Liver (tissue), 9 donors: Measurements from ENCODE around the gene ATXN1. TPM values are rescaled to one million over a fixed set of nuclear protein-coding genes. Genes with fewer than 3 reads are reported as not detected.

Source experiments
- DNase-seq: peaks from one replicate; pipeline ENCODE4 v3.0.0-alpha.2; 2017; ENCODE audit warnings: low spot score
- H3K27ac ChIP-seq, 2 donors: one replicate each; pipeline ENCODE4 v1.7.0; 2013; ENCODE audit warnings: inconsistent platforms in 2 of 2, low read length in 2 of 2, control low read depth in 1 of 2, low read depth in 1 of 2, mild to moderate bottlenecking in 1 of 2
- H3K27me3 ChIP-seq, 4 donors: one replicate each; pipeline versions ENCODE4 v1.6.1 to v1.7.0; 2013; ENCODE audit warnings: low read length in 3 of 4, inconsistent platforms in 1 of 4, mild to moderate bottlenecking in 1 of 4, moderate library complexity in 1 of 4; ENCODE audit not compliant: control insufficient read depth in 4 of 4, insufficient read depth in 4 of 4
- H3K36me3 ChIP-seq, 4 donors: one replicate each; pipeline versions ENCODE4 v1.6.1 to v1.7.0; 2013; ENCODE audit warnings: low read length in 3 of 4, mild to moderate bottlenecking in 3 of 4, low read depth in 1 of 4, moderate library complexity in 1 of 4; ENCODE audit not compliant: control insufficient read depth in 4 of 4, insufficient read depth in 3 of 4
- H3K4me1 ChIP-seq, 4 donors: one replicate each; pipeline versions ENCODE4 v1.6.1 to v1.7.0; 2013; ENCODE audit warnings: low read length in 3 of 4, mild to moderate bottlenecking in 3 of 4, moderate library complexity in 1 of 4; ENCODE audit not compliant: control insufficient read depth in 4 of 4, insufficient read depth in 4 of 4
- H3K4me3 ChIP-seq, 3 donors: one replicate each; pipeline versions ENCODE4 v1.6.1 to v1.7.0; 2013; ENCODE audit warnings: low read length in 3 of 3, control low read depth in 1 of 3, low read depth in 1 of 3, mild to moderate bottlenecking in 1 of 3
- H3K9ac ChIP-seq, 2 donors: one replicate each; pipeline ENCODE4 v1.7.0; 2013; ENCODE audit warnings: low read length in 2 of 2, mild to moderate bottlenecking in 2 of 2, moderate library complexity in 2 of 2, control low read depth in 1 of 2, low read depth in 1 of 2
- H3K9me3 ChIP-seq, 4 donors: one replicate each; pipeline versions ENCODE4 v1.6.1 to v1.7.0; 2013; ENCODE audit warnings: low read length in 3 of 4; ENCODE audit not compliant: control insufficient read depth in 4 of 4
- EGR1 ChIP-seq, 2 donors: IDR thresholded peaks; 2 replicates each; pipeline ENCODE4 v1.6.1; 2016 to 2018; ENCODE audit warnings: antibody characterized with exemption in 2 of 2, low read depth in 2 of 2
- FOXA1 ChIP-seq: IDR thresholded peaks from 2 replicates; pipeline ENCODE4 v1.6.1; 2016; ENCODE audit warnings: antibody characterized with exemption
- FOXA2 ChIP-seq: IDR thresholded peaks from 2 replicates; pipeline ENCODE4 v1.6.1; 2016; ENCODE audit warnings: antibody characterized with exemption
- GABPA ChIP-seq, 2 donors: IDR thresholded peaks in 1 of 2; conservative IDR thresholded peaks in 1 of 2; 2 replicates each; pipeline ENCODE4 v1.6.1; 2016; ENCODE audit warnings: antibody characterized with exemption in 2 of 2, mild to moderate bottlenecking in 1 of 2, moderate library complexity in 1 of 2
- HNF4A ChIP-seq, 2 donors: conservative IDR thresholded peaks; 2 replicates each; pipeline ENCODE4 v1.6.1; 2016; ENCODE audit warnings: antibody characterized with exemption in 2 of 2, mild to moderate bottlenecking in 2 of 2
- HNF4G ChIP-seq: IDR thresholded peaks from 2 replicates; pipeline ENCODE4 v1.6.1; 2016; ENCODE audit warnings: antibody characterized with exemption
- JUND ChIP-seq, 2 donors: IDR thresholded peaks; 2 replicates each; pipeline ENCODE4 v1.6.1; 2016; ENCODE audit warnings: antibody characterized with exemption in 2 of 2
- NR2F2 ChIP-seq: IDR thresholded peaks from 2 replicates; pipeline ENCODE4 v1.6.1; 2016; ENCODE audit warnings: antibody characterized with exemption
- RAD21 ChIP-seq, 2 donors: IDR thresholded peaks; 2 replicates each; pipeline ENCODE4 v1.6.1; 2016; ENCODE audit warnings: antibody characterized with exemption in 2 of 2, mild to moderate bottlenecking in 2 of 2
- REST ChIP-seq: IDR thresholded peaks from 2 replicates; pipeline ENCODE4 v1.6.1; 2016; ENCODE audit warnings: antibody characterized with exemption, mild to moderate bottlenecking
- RXRA ChIP-seq, 2 donors: IDR thresholded peaks; 2 replicates each; pipeline ENCODE4 v1.6.1; 2017 to 2018; ENCODE audit warnings: antibody characterized with exemption in 2 of 2, mild to moderate bottlenecking in 1 of 2
- SP1 ChIP-seq: IDR thresholded peaks from 2 replicates; pipeline ENCODE4 v1.6.1; 2018; ENCODE audit warnings: antibody characterized with exemption, mild to moderate bottlenecking
- TAF1 ChIP-seq: conservative IDR thresholded peaks from 2 replicates; pipeline ENCODE4 v1.6.1; 2016; ENCODE audit warnings: antibody characterized with exemption, mild to moderate bottlenecking
- YY1 ChIP-seq: IDR thresholded peaks from 2 replicates; pipeline ENCODE4 v1.6.1; 2016; ENCODE audit warnings: antibody characterized with exemption, mild to moderate bottlenecking
- WGBS: extraction: QIAGEN DNeasy Blood & Tissue Kit; methylation state at CpG from one replicate; pipeline ENCODE4 v1.1.7; 2013; 5-methylcytosine and 5-hydroxymethylcytosine counted together
- polyA plus RNA-seq, 2 donors: library from polyadenylated mRNA; stranded (reverse) in 1 of 2; unstranded in 1 of 2; fragments of 200-250 nt in 1 of 2; fragments of >200 nt in 1 of 2; fragmentation: Nextera tagmentation in 1 of 2; extraction: Ambion mirVana in 1 of 2; gene quantifications; one replicate each; pipeline versions ENCODE4 v1.2.1 to v1.2.3, GENCODE V29; 2013 to 2015
- total RNA-seq, 2 donors: library from RNA; depleted of rRNA; stranded (reverse); fragments of >200 nt; gene quantifications; one replicate each; pipeline ENCODE4 v1.2.3, GENCODE V29; 2014
- TF ChIP-seq, protein P1 (sequence below): fragments of 150-350 bp; IDR thresholded peaks from 2 replicates; pipeline ENCODE4 v1.5.1; 2017; ENCODE audit warnings: improper control_type of control experiment, low read depth, low read length; ENCODE audit not compliant: missing input control
- TF ChIP-seq, protein P2 (sequence below): IDR thresholded peaks from 2 replicates; pipeline ENCODE4 v1.6.1; 2016; ENCODE audit warnings: antibody characterized with exemption
- TF ChIP-seq, protein P3 (sequence below): IDR thresholded peaks from 2 replicates; pipeline ENCODE4 v1.6.1; 2016; ENCODE audit warnings: antibody characterized with exemption
- donor health status: healthy.
- donor health status: healthy.
- donor health status: healthy.
- donor health status: healthy.
- donor health status: healthy.

ATXN1 gene
- total and polyA plus RNA-seq, 4 donors = 4.3 to 29.7 (median 8.2) TPM

DNA sequence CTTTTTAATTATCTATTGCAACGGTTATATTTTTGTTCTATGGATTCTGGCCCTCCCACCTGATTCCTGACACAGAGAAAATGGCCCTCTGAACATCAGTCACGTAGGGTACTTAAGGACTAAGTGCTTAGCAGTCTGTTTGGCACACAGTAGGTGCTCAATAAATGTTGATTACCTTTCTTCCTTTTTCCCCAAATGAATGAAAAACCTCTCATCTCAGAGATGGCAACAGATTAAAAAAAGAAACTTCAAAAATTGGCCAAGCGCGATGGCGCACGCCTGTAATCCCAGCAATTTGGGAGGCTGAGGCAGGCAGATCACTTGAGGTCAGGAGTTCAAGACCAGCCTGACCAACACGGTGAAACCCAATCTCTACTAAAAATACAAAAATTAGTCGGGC is 31.5 kb downstream of the ATXN1 start:
- TF ChIP-seq YY1 (no peak), FOXA2 (no peak), FOXA1 (no peak), RAD21 (IDR thresholded peaks at IDR 0.05) (no peak), HNF4A (conservative IDR thresholded peaks at IDR 0.05) (no peak), SP1 (no peak), NR2F2 (no peak), JUND (IDR thresholded peaks at IDR 0.05) (no peak), HNF4G (no peak), REST (no peak), GABPA (IDR thresholded peaks at IDR 0.05 in 1 of 2, conservative IDR thresholded peaks at IDR 0.05 in 1 of 2) (no peak), EGR1 (IDR thresholded peaks at IDR 0.05; ENCODE audit: low read depth in 2 of 2) (no peak)
- TF ChIP-seq, protein P1, sequence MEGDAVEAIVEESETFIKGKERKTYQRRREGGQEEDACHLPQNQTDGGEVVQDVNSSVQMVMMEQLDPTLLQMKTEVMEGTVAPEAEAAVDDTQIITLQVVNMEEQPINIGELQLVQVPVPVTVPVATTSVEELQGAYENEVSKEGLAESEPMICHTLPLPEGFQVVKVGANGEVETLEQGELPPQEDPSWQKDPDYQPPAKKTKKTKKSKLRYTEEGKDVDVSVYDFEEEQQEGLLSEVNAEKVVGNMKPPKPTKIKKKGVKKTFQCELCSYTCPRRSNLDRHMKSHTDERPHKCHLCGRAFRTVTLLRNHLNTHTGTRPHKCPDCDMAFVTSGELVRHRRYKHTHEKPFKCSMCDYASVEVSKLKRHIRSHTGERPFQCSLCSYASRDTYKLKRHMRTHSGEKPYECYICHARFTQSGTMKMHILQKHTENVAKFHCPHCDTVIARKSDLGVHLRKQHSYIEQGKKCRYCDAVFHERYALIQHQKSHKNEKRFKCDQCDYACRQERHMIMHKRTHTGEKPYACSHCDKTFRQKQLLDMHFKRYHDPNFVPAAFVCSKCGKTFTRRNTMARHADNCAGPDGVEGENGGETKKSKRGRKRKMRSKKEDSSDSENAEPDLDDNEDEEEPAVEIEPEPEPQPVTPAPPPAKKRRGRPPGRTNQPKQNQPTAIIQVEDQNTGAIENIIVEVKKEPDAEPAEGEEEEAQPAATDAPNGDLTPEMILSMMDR = no peak
- TF ChIP-seq, protein P2, sequence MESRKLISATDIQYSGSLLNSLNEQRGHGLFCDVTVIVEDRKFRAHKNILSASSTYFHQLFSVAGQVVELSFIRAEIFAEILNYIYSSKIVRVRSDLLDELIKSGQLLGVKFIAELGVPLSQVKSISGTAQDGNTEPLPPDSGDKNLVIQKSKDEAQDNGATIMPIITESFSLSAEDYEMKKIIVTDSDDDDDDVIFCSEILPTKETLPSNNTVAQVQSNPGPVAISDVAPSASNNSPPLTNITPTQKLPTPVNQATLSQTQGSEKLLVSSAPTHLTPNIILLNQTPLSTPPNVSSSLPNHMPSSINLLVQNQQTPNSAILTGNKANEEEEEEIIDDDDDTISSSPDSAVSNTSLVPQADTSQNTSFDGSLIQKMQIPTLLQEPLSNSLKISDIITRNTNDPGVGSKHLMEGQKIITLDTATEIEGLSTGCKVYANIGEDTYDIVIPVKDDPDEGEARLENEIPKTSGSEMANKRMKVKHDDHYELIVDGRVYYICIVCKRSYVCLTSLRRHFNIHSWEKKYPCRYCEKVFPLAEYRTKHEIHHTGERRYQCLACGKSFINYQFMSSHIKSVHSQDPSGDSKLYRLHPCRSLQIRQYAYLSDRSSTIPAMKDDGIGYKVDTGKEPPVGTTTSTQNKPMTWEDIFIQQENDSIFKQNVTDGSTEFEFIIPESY = no peak

GRCh38 chr6:16729183-16729691 is 32.0 kb downstream of the ATXN1 start:
- H3K4me1 ChIP-seq = peaks cover 3 to 37% (median 10%) of the 10 kb centered on the region in 4 donors
- no peaks in the 10 kb centered on the region for H3K9me3 ChIP-seq
- no peak for DNase-seq
- H3K27ac ChIP-seq = no peak overlapping the region
- H3K4me3 ChIP-seq = no peak overlapping the region
- peaks cover 0 to 6% (median 0%) of the 10 kb centered on the region in 4 donors for H3K36me3 ChIP-seq
- no peak overlapping the region for H3K9ac ChIP-seq
- 61% methylated on average over 7 of the region's 7 CpGs for WGBS
- no peaks in the 10 kb centered on the region for H3K27me3 ChIP-seq
- no peak for TF ChIP-seq GABPA (IDR thresholded peaks at IDR 0.05 in 1 of 2, conservative IDR thresholded peaks at IDR 0.05 in 1 of 2)
- no peak for TF ChIP-seq FOXA1
- no peak for TF ChIP-seq RXRA (IDR thresholded peaks at IDR 0.05)
- no peak for TF ChIP-seq EGR1 (IDR thresholded peaks at IDR 0.05; ENCODE audit: low read depth in 2 of 2)
- no peak for TF ChIP-seq HNF4A (conservative IDR thresholded peaks at IDR 0.05)
- TF ChIP-seq JUND (IDR thresholded peaks at IDR 0.05) = no peak
- no peak for TF ChIP-seq FOXA2
- TF ChIP-seq, protein P1 = no peak
- TF ChIP-seq HNF4G = no peak
- TF ChIP-seq RAD21 (IDR thresholded peaks at IDR 0.05) = no peak
- TF ChIP-seq, protein P3, sequence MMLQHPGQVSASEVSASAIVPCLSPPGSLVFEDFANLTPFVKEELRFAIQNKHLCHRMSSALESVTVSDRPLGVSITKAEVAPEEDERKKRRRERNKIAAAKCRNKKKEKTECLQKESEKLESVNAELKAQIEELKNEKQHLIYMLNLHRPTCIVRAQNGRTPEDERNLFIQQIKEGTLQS = no peak
- TF ChIP-seq TAF1 = no peak
- no peak for TF ChIP-seq REST
- no peak for TF ChIP-seq NR2F2

More for the DNA sequence above, 31.5 kb downstream of the ATXN1 start:
- peaks cover 0 to 6% (median 0%) of the 10 kb centered on the region in 4 donors for H3K36me3 ChIP-seq
- H3K9ac ChIP-seq = no peak overlapping the region
- H3K4me1 ChIP-seq = peaks cover 3 to 34% (median 10%) of the 10 kb centered on the region in 4 donors
- no peak overlapping the region for H3K27ac ChIP-seq
- no peak for DNase-seq
- 95% methylated on average over 8 of the region's 8 CpGs for WGBS
- H3K27me3 ChIP-seq = no peaks in the 10 kb centered on the region
- H3K4me3 ChIP-seq = no peak overlapping the region
- no peaks in the 10 kb centered on the region for H3K9me3 ChIP-seq
